CD8-positive, alpha-beta memory T cell (primary cell): ENCODE measurements around the gene WWTR1. TPM values are rescaled to one million over a fixed set of nuclear protein-coding genes. Genes with fewer than 3 reads are reported as not detected.

Experiments
- CTCF ChIA-PET: fragments of 350-600 bp; sonication (Branson Sonifier 250); formaldehyde crosslinking; loops from one replicate; lab custom pipeline; 2021; ENCODE audit warnings: antibody characterized with exemption; lab: Charles Lee
- POLR2A ChIA-PET: fragments of 350-600 bp; sonication (Branson Sonifier 250); formaldehyde crosslinking; loops from one replicate; lab custom pipeline; 2021; ENCODE audit warnings: antibody characterized with exemption; lab: Charles Lee
- DNase-seq, 5 donors: peaks; one replicate each; pipeline versions ENCODE4 v3.0.0 to v3.0.0-alpha.2; 2020 to 2022; ENCODE audit warnings: mixed read lengths in 1 of 5
- H3K27ac ChIP-seq: one replicate; pipeline ENCODE4 v1.7.0; 2013; ENCODE audit warnings: low read depth, mild to moderate bottlenecking, low read length, moderate library complexity
- H3K27me3 ChIP-seq: 2 replicates; pipeline ENCODE4 v1.7.0; 2013; ENCODE audit warnings: low read length, mild to moderate bottlenecking; ENCODE audit not compliant: insufficient read depth, poor library complexity, severe bottlenecking
- H3K36me3 ChIP-seq: 2 replicates; pipeline ENCODE4 v1.7.0; 2013; ENCODE audit warnings: mild to moderate bottlenecking, low read length, moderate library complexity; ENCODE audit not compliant: insufficient read depth
- H3K4me1 ChIP-seq: 2 replicates; pipeline ENCODE4 v1.7.0; 2013; ENCODE audit warnings: mild to moderate bottlenecking, low read length, moderate library complexity; ENCODE audit not compliant: insufficient read depth
- H3K4me3 ChIP-seq: 2 replicates; pipeline ENCODE4 v1.7.0; 2013; ENCODE audit warnings: mild to moderate bottlenecking, low read length
- H3K9me3 ChIP-seq: 2 replicates; pipeline ENCODE4 v1.7.0; 2013; ENCODE audit warnings: mild to moderate bottlenecking, low read length
- H3K27ac Mint-ChIP-seq, 8 donors: one replicate each; pipeline ENCODE4 v1.8.0; 2020 to 2021; ENCODE audit warnings: mixed read lengths in 8 of 8, mild to moderate bottlenecking in 6 of 8, inconsistent platforms in 3 of 8, moderate library complexity in 3 of 8
- H3K27me3 Mint-ChIP-seq, 2 donors: one replicate each; pipeline ENCODE4 v1.8.0; 2020 to 2021; ENCODE audit warnings: mixed read lengths in 2 of 2, mild to moderate bottlenecking in 1 of 2, moderate library complexity in 1 of 2
- H3K36me3 Mint-ChIP-seq, 3 donors: one replicate each; pipeline ENCODE4 v1.8.0; 2020 to 2021; ENCODE audit warnings: mixed read lengths in 3 of 3, inconsistent platforms in 1 of 3, mild to moderate bottlenecking in 1 of 3
- H3K4me1 Mint-ChIP-seq, 3 donors: one replicate each; pipeline ENCODE4 v1.8.0; 2020 to 2021; ENCODE audit warnings: mixed read lengths in 3 of 3, inconsistent platforms in 1 of 3, mild to moderate bottlenecking in 1 of 3
- H3K4me3 Mint-ChIP-seq, 7 donors: one replicate each; pipeline ENCODE4 v1.8.0; 2020 to 2021; ENCODE audit warnings: mixed read lengths in 7 of 7, mild to moderate bottlenecking in 6 of 7, moderate library complexity in 4 of 7, inconsistent platforms in 2 of 7
- H3K9me3 Mint-ChIP-seq, 5 donors: one replicate each; pipeline ENCODE4 v1.8.0; 2020 to 2022; ENCODE audit warnings: mixed read lengths in 5 of 5, mild to moderate bottlenecking in 3 of 5, moderate library complexity in 2 of 5, inconsistent platforms in 1 of 5
- polyA plus RNA-seq: library from polyadenylated mRNA; unstranded; fragments of 300-500 nt; fragmentation: Illumina TruSeq; gene quantifications from one replicate; pipeline ENCODE4 v1.2.3, GENCODE V29; 2021
- total RNA-seq, 2 experiments: library from RNA; stranded (reverse); gene quantifications; one replicate each; pipeline ENCODE4 v1.2.3, GENCODE V29; 2021

The WWTR1 gene
- total and polyA plus RNA-seq, 3 experiments from 2014 or later: 0.60 to 1.9 (median 0.98) TPM

DNA sequence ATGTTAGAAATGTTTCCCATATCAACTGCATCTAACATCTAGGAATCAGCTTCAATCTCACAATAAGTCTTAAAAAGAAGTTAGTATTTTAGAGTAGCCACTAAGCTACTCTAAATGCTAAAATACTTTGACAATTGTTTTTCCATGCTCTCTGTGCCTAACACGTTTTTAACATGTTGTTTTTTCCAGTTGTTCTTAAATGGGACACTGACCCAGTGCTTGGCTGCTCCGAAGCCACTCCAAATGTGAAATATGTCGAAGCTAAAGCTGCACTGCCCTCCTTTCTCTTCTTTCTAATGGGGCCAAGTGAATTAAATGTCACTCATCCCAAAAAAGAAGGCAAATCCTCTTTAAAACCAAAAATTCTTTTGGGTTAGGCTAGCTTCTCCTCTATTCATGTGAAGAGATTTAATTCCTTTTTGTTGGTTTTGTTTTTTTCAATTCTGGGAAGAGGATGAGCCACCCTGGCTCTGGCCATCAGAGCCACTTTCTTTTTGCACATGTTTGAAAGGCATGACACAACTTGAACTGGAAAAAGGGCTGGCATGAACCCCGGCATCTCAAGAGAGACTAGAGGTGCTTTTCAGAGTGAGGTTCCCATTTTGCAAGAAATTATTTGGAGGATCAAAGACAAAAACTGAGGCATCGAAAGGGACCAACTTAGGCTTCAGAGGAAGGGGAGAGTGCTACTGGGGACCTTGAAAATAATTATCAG, 73.7 kb downstream of the WWTR1 start:
- Histone ChIP-seq H3K27ac (no peak overlapping the region), H3K4me1 (no peaks in the 10 kb centered on the region), H3K9me3 (no peaks in the 10 kb centered on the region), H3K36me3 (no peaks in the 10 kb centered on the region), H3K4me3 (no peak overlapping the region), H3K27me3 (no peaks in the 10 kb centered on the region)
- Mint-ChIP-seq H3K36me3 (no peaks in the 10 kb centered on the region), H3K9me3 (no peaks in the 10 kb centered on the region), H3K4me1 (peaks cover 17 to 42% (median 39%) of the 10 kb centered on the region in 3 donors), H3K4me3 (no peak overlapping the region), H3K27me3 (peaks cover 5 to 14% of the 10 kb centered on the region in 2 donors), H3K27ac (no peak overlapping the region)
- POLR2A ChIA-PET: no interaction called here
- CTCF ChIA-PET: interaction anchor here (1.2 kb wide), 1 partner anchor 13 kb away, joined by 3 read pairs; no protein-coding TSS in a partner anchor
- DNase-seq: no peak

DNA sequence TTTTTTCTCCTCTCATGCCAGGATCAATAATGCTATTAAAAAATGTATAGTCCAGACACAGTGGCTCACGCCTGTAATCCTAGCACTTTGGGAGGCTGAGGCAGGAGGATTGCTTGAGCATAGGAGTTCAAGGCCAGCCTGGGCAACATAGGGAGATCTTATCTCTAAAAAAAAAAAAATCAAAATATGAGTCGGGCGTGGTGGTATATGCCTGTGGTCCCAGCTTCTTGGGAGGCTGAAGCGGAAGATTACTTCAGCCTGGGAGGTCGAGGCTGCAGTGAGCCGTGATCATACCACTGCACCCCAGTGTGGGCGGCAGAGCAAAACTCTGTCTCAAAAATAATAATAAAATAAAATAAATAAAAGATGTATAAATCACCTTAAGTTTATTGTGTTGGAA, 75.4 kb downstream of the WWTR1 start:
- Histone ChIP-seq H3K27ac (no peak overlapping the region), H3K9me3 (no peaks in the 10 kb centered on the region), H3K4me1 (no peaks in the 10 kb centered on the region), H3K4me3 (no peak overlapping the region), H3K27me3 (no peaks in the 10 kb centered on the region), H3K36me3 (no peaks in the 10 kb centered on the region)
- H3K27ac Mint-ChIP-seq: no peak overlapping the region
- DNase-seq: no peak
- ChIA-PET CTCF (interaction anchor here (5.1 kb wide), 1 partner anchor 13 kb away, joined by 26 read pairs; no protein-coding TSS in a partner anchor), POLR2A (no interaction called here)
- peaks cover 17 to 47% (median 39%) of the 10 kb centered on the region in 3 donors for H3K4me1 Mint-ChIP-seq
- no peaks in the 10 kb centered on the region for H3K9me3 Mint-ChIP-seq
- no peaks in the 10 kb centered on the region for H3K36me3 Mint-ChIP-seq
- peaks cover 5 to 14% of the 10 kb centered on the region in 2 donors for H3K27me3 Mint-ChIP-seq
- no peak overlapping the region for H3K4me3 Mint-ChIP-seq

DNA sequence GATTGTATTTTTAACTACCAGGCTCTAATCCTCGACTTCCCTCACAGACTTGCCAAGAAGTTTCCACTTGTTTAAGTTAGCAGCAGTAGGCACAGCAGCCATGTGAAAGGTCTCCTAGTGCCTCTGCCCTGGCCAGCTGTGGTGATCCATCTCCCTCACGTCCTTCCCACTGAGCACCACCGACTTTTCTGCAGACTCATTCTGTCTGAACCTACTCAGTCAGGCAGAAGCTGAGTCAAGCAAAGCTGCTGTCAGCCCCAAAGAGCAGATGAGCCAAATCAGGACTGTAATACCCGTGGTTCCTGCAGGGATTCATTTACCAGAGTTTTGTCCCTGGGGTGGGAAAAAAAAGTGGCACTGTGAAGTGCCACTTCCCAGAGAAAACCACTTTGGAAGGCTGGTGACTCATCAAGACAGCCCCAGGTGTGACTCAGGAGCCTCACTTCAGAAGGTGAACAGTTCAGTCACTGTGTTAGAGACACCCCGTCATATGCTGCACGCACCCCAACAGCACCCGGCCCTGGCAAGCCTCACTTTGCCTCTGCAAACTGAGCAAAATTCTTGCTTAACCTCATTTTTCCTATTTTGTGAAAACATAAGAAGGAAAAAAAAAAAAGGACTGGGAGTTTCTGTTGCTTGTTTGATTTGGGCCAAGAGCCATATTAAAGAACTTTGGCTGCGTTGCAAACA, 76.0 kb downstream of the WWTR1 start:
- peak overlapping the region in 2 of 8 donors; percentile 14 to 54 for H3K27ac Mint-ChIP-seq
- H3K4me1 ChIP-seq: no peaks in the 10 kb centered on the region
- H3K36me3 Mint-ChIP-seq: no peaks in the 10 kb centered on the region
- no peak overlapping the region for H3K4me3 ChIP-seq
- no peaks in the 10 kb centered on the region for H3K36me3 ChIP-seq
- ChIA-PET CTCF (interaction anchor here (1.4 to 5.1 kb wide), 3 partner anchors 11 to 171 kb away, joined by 3 to 26 read pairs (median 6); no protein-coding TSS in a partner anchor), POLR2A (no interaction called here)
- no peak for DNase-seq
- no peaks in the 10 kb centered on the region for H3K9me3 Mint-ChIP-seq
- H3K27ac ChIP-seq: no peak overlapping the region
- no peaks in the 10 kb centered on the region for H3K27me3 ChIP-seq
- peaks cover 5 to 10% of the 10 kb centered on the region in 2 donors for H3K27me3 Mint-ChIP-seq
- H3K9me3 ChIP-seq: no peaks in the 10 kb centered on the region
- H3K4me1 Mint-ChIP-seq: peaks cover 17 to 47% (median 39%) of the 10 kb centered on the region in 3 donors
- peak overlapping the region in 3 of 7 donors; percentile 20 to 75 (median 31) for H3K4me3 Mint-ChIP-seq

DNA sequence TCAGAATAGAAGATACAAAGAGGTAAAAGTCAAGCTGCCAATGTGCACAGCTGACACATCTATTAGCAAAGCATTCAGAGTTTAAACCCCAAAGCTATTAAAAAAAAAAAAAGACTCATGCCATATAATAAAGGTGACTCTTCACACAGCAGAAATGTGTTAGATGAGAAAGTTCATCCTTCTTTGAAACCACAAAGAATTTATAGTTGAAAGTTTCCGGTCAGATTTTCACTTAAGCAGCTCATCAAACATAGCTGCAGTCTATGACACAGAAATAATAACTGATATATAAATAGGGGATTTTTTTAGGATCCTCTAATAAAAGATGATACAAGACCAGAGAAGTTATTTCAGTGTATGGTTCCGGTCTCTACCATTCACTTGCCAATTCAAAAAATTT, 76.6 kb downstream of the WWTR1 start:
- no peak overlapping the region for H3K4me3 ChIP-seq
- no peaks in the 10 kb centered on the region for H3K4me1 ChIP-seq
- CTCF ChIA-PET: interaction anchor here (1.4 to 5.1 kb wide), 3 partner anchors 11 to 172 kb away, joined by 3 to 26 read pairs (median 6); no protein-coding TSS in a partner anchor
- Mint-ChIP-seq H3K4me1 (peaks cover 19 to 52% (median 42%) of the 10 kb centered on the region in 3 donors), H3K36me3 (no peaks in the 10 kb centered on the region), H3K4me3 (peak overlapping the region in 1 of 7 donors; percentile 23), H3K27ac (peak overlapping the region in 1 of 8 donors; percentile 4), H3K27me3 (peaks cover 6% of the 10 kb centered on the region in 2 donors), H3K9me3 (no peaks in the 10 kb centered on the region)
- no peaks in the 10 kb centered on the region for H3K36me3 ChIP-seq
- H3K9me3 ChIP-seq: no peaks in the 10 kb centered on the region
- H3K27ac ChIP-seq: no peak overlapping the region
- H3K27me3 ChIP-seq: no peaks in the 10 kb centered on the region
- DNase-seq: no peak
- POLR2A ChIA-PET: no interaction called here

DNA sequence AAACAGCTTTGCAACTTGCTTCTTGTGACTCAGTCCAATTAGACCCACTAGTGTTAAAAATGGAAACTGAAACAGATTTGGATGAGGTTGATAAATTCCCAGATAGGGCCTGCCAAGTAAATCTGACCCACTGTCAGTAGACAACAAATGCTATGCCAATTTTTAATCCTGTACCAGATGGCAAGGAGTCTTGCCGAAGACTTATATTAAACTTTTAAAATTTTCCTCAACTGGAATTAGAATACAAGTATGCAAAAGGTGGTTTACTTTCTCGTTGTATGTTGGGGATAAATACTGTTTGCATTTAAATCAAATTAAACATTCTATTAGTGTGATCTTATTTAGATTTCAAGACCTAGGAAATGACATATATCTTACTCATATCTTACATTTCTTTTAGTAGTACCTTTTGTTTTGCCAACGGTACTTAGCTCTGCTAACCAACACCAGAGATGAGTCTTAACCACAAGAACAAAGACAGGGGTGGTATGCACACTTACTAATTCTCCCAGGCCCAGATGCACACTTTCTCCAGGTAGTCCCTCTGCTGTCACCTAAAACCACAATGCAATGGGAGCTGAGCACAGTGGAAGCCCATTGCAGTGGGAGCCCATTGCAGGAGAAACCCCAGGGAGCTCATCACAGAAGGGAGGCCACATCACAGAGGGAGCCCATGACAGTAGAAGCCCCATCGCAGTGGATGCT, 77.8 kb downstream of the WWTR1 start:
- Mint-ChIP-seq H3K27me3 (peaks cover 3% of the 10 kb centered on the region in 2 donors), H3K27ac (peak overlapping the region in 2 of 8 donors; percentile 31 to 46), H3K9me3 (no peaks in the 10 kb centered on the region), H3K36me3 (no peaks in the 10 kb centered on the region), H3K4me1 (peaks cover 20 to 59% (median 39%) of the 10 kb centered on the region in 3 donors), H3K4me3 (peak overlapping the region in 4 of 7 donors; percentile 1 to 60 (median 36))
- ChIA-PET CTCF (interaction anchor here (1.6 to 5.1 kb wide), 2 partner anchors 10 to 173 kb away, joined by 3 to 26 read pairs; no protein-coding TSS in a partner anchor), POLR2A (no interaction called here)
- no peak overlapping the region for H3K27ac ChIP-seq
- no peaks in the 10 kb centered on the region for H3K9me3 ChIP-seq
- no peak overlapping the region for H3K4me3 ChIP-seq
- DNase-seq: no peak
- no peaks in the 10 kb centered on the region for H3K36me3 ChIP-seq
- H3K27me3 ChIP-seq: no peaks in the 10 kb centered on the region
- no peaks in the 10 kb centered on the region for H3K4me1 ChIP-seq

DNA sequence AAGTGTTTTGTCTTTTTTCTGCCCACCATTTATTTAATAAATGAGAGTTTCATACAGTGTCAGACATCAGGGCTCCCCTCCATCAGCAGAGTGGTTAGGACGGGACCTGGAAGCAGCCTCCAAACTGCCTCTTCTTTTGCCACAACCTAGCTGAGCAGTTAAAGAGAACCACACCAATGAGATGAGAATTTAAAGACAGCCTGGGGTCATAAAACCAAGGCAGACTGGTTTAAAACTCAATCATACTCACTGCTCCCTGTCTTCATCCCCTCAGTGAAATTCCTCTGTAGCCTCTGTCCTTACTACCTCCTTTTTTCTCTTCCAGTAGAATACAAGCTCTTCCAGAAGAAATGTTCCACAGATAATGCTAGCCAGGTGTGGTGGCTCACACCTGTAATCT, 78.7 kb downstream of the WWTR1 start:
- no peaks in the 10 kb centered on the region for H3K9me3 ChIP-seq
- Mint-ChIP-seq H3K27me3 (peaks cover 1 to 3% of the 10 kb centered on the region in 2 donors), H3K4me3 (no peak overlapping the region), H3K9me3 (no peaks in the 10 kb centered on the region), H3K36me3 (no peaks in the 10 kb centered on the region), H3K27ac (peak overlapping the region in 1 of 8 donors; percentile 31), H3K4me1 (peaks cover 19 to 55% (median 39%) of the 10 kb centered on the region in 3 donors)
- H3K4me1 ChIP-seq: no peaks in the 10 kb centered on the region
- ChIA-PET POLR2A (no interaction called here), CTCF (interaction anchor here (5.1 kb wide), 1 partner anchor 9 kb away, joined by 26 read pairs; no protein-coding TSS in a partner anchor)
- H3K4me3 ChIP-seq: no peak overlapping the region
- H3K27me3 ChIP-seq: no peaks in the 10 kb centered on the region
- no peak overlapping the region for H3K27ac ChIP-seq
- DNase-seq: no peak
- H3K36me3 ChIP-seq: no peaks in the 10 kb centered on the region

DNA sequence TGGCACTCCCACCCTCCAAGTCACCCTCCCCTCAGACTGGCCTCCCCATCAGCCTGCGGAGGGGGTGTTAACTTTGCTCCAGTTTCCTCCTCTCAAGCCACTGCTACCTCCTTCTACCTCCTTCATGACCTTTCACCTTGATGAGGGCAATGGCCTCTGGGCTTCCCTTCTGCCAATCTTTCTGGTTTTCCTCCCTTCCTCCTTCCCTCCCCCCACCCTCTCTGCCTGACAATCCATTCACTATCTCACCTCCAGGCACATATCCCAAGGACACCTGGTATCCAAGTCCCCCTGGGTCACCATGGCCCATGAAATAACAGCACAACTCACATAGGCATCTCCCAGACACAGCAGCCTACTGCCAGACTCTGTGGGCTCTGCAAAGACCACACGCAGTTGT, 80.0 kb downstream of the WWTR1 start:
- Mint-ChIP-seq H3K36me3 (no peaks in the 10 kb centered on the region), H3K4me3 (no peak overlapping the region), H3K9me3 (no peaks in the 10 kb centered on the region), H3K27me3 (peaks cover 1 to 3% of the 10 kb centered on the region in 2 donors), H3K4me1 (peaks cover 19 to 62% (median 43%) of the 10 kb centered on the region in 3 donors), H3K27ac (no peak overlapping the region)
- CTCF ChIA-PET: interaction anchor here (5.1 kb wide), 1 partner anchor 8 kb away, joined by 26 read pairs; no protein-coding TSS in a partner anchor
- Histone ChIP-seq H3K9me3 (no peaks in the 10 kb centered on the region), H3K4me3 (no peak overlapping the region), H3K27ac (no peak overlapping the region), H3K27me3 (no peaks in the 10 kb centered on the region), H3K36me3 (no peaks in the 10 kb centered on the region), H3K4me1 (no peaks in the 10 kb centered on the region)
- no peak for DNase-seq
- POLR2A ChIA-PET: no interaction called here
